ENCODE measurements around the gene GABRA5.

DNA sequence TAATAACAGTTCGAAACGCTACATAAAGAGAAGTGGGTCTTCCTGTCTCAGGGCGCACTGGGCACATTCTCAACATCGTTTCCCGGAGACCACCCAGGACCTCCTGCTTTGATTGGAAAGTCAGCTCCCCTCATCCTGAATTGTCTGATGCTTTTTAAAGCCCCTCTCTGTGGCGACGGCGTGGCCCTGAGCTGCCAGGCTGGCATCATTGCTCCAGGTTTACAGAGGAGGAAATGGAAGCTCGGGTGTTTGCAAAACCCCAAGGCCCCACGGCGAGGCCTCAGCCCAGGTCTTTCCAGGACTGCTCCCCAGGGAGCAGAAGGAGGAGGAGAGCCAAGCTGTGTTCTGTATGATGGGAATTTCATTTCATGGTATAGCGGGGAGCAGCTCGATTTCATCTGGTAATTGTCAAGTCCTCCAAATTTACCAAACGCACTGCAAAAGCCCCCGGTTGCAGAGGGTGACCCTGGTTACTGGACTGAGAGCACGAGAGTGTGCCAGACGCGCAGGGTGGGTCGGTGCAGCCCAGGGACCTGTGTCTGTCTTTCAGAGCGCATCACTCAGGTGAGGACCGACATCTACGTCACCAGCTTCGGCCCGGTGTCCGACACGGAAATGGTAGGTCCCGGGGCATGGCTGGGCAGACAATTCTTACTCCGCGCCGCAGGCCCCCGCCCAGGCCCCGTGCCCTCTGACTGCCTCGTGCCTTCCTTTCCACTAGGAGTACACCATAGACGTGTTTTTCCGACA lies 15.9 kb downstream of the GABRA5 start:
- TF ChIP-seq POLR2AphosphoS5 (IDR thresholded peaks at IDR 0.05; ENCODE audit: low read depth, low read length) = no peak
- TF ChIP-seq, protein P1, sequence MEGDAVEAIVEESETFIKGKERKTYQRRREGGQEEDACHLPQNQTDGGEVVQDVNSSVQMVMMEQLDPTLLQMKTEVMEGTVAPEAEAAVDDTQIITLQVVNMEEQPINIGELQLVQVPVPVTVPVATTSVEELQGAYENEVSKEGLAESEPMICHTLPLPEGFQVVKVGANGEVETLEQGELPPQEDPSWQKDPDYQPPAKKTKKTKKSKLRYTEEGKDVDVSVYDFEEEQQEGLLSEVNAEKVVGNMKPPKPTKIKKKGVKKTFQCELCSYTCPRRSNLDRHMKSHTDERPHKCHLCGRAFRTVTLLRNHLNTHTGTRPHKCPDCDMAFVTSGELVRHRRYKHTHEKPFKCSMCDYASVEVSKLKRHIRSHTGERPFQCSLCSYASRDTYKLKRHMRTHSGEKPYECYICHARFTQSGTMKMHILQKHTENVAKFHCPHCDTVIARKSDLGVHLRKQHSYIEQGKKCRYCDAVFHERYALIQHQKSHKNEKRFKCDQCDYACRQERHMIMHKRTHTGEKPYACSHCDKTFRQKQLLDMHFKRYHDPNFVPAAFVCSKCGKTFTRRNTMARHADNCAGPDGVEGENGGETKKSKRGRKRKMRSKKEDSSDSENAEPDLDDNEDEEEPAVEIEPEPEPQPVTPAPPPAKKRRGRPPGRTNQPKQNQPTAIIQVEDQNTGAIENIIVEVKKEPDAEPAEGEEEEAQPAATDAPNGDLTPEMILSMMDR (IDR thresholded peaks at IDR 0.05; ENCODE audit: control extremely low read depth in 1 of 3, insufficient read depth in 1 of 3, low read depth in 1 of 3, low read length in 3 of 3) = no peak
- TF ChIP-seq SRF (IDR thresholded peaks at IDR 0.05; ENCODE audit: low read depth, low read length) = no peak
- TF ChIP-seq EZH2 (IDR thresholded peaks at IDR 0.05; ENCODE audit: low read depth, low read length, severe bottlenecking) = no peak
- no peak for TF ChIP-seq MAX (IDR thresholded peaks at IDR 0.05)
- no peak for TF ChIP-seq POLR2A (IDR thresholded peaks at IDR 0.05; ENCODE audit: control extremely low read depth in 1 of 2, low read depth in 2 of 2, low read length in 2 of 2)
- no peak for TF ChIP-seq EP300 (IDR thresholded peaks at IDR 0.05; ENCODE audit: borderline replicate concordance in 1 of 2, low read depth in 2 of 2, low read length in 2 of 2)
- no peak for TF ChIP-seq SP1 (IDR thresholded peaks at IDR 0.05; ENCODE audit: low read depth, low read length)
- no peak for TF ChIP-seq YY1 (IDR thresholded peaks at IDR 0.05; ENCODE audit: low read depth, low read length)
- no peak for TF ChIP-seq TCF12 (IDR thresholded peaks at IDR 0.05; ENCODE audit: low read depth, low read length)
- TF ChIP-seq RBBP5 (IDR thresholded peaks at IDR 0.05; ENCODE audit: borderline replicate concordance, low read depth, low read length) = no peak
- TF ChIP-seq CREB1 (IDR thresholded peaks at IDR 0.05) = no peak

Data from H1 (cell line).